GM19397 (cell line): ENCODE data around the gene GPLD1.
"Not testable (repeated sequence)": the region's sequence is repeated elsewhere in the genome, so short reads cannot be mapped to it uniquely, and the experiment has no call there.

ENCODE experiments used
- ATAC-seq: cut with Tn5 transposase; IDR thresholded peaks from one replicate; pipeline ENCODE4 v1.9.1; 2021; ENCODE audit warnings: mild to moderate bottlenecking, moderate library complexity; ENCODE audit not compliant: unreplicated experiment

GPLD1 gene

DNA sequence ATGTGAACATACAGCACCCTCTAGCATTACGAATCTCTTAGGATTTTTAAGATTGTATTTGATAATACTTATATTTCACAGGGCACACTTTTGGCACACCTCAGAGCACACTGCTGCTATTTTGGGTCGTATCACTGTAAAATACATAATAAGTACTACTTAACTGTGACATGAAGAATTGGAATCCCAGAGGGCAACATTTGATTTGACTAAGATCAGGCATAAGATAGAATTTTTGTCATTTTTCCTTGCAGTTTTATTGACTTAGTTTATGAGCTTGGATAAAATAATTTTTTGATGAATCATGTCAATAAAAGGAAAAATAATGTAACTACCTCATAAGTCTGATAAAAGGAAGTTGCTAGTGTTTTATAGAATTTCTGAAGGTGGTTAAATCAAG lies 64.3 kb downstream of the GPLD1 start:
- no peak for ATAC-seq

- ATAC-seq = no peak
These were observed 69.9 kb downstream of the GPLD1 start for GRCh38 chr6:24419526-24419925.

- peak; percentile 84 for ATAC-seq
These were observed 73.6 kb downstream of the GPLD1 start for GRCh38 chr6:24415753-24416152.

- ATAC-seq = not testable (repeated sequence)
These were observed 74.8 kb downstream of the GPLD1 start for GRCh38 chr6:24414531-24414930.

DNA sequence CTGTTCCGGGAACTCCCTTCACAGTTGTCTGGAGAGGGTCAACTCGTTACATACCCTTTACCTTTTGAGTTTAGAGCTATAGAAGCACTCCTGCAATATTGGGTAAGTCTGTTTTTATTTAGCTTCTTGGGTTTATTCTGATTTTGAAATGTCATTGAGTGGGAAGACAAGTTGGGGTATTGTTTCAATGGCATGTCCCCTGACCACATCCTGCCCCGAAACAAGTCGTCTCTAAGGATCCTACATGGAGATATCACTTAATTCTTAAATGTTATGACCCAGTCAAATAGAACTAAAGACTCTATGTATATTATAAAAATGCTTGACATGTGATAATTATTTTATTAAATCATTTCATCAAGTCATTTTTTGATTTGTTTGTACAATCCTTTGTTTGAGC lies 77.1 kb downstream of the GPLD1 start:
- no peak for ATAC-seq

- no peak for ATAC-seq
These were observed 78.8 kb downstream of the GPLD1 start for GRCh38 chr6:24410622-24411021.

DNA sequence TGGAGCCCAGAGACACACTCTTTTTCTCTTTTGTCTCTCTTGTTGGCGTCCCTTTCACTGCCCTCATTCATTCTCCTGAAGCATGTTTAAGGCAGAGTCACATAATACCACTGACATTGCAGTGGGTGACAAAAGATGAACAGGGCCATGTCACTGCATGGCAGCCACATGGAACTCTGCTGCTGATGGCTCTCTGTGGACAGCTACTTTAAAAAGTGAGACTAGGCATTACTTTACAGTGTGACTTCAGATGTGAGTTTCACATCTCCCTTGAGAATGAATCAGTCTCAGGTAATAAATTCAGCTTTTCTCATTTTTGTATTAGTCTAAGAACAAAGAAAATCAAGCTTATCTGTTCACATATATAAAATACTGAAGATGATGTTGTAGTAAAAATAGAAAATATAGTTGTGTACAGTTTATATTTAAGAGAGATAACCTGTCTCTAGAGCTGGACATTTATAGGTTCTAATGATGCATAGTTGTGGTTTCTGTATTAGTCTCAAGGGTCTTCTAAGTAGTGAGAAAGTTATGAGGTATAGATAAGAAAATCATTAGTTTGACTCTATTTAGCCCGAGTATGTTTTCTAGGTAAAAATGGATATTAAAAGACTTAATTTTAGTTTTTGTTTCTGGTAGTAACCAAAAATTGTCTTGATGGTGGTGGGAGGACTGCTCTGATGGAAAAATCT lies 80.5 kb downstream of the GPLD1 start:
- peak; percentile 75 for ATAC-seq

GRCh38 chr6:24405262-24405661 lies 84.1 kb downstream of the GPLD1 start:
- ATAC-seq = no peak

DNA sequence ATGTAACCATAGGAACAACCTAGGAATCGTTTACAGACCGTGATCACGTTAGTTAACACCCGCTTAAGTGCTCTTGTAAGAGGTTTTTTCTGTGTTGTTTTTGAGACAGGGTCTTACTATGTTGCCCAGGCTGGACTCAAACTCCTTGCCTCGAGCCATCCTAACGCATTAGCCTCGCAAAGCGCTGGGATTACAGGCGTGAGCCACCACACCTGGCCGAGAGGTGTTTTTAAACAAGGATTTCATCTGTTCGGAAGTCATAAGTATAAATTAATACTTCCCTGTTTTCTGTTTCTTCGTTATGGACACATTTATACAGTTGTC lies 85.9 kb downstream of the GPLD1 start:
- ATAC-seq = no peak

DNA sequence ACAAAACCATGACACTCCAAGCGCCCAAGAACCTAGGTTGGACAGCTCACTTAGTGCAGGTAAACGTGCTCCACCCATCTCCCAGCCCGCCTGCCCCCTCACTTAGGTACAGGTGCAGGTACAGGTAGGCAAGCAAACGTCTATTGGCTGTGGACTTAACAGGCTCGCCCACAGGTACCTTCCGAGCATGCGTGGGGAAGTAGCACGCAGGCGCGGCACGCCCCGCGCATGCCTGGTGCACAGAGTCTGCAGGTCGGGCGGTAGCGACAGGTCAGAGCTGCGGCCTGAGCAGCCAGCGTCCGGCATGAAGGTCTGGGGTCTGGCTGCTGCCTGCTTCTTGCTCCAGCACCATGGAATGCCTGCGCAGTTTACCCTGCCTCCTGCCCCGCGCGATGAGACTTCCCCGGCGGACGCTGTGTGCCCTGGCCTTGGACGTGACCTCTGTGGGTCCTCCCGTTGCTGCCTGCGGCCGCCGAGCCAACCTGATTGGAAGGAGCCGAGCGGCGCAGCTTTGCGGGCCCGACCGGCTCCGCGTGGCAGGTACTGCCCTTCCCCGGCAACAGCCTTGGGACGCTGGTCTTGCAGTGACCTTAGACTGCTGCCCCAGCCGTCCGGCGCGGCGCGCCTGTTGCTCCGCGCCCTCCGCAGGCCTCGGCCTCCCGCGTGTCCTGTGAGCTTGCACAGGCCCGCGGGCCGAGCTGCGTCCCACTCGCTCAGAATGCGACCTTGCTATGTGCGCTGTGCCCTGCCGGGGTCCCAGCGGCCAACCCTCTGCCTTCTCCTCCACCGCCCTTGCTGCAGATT lies 86.5 kb downstream of the GPLD1 start, which contains the start of gene MRS2:
Gene MRS2, plus strand, starts transcription at position 240 of the 804 bp plus-strand sequence. Its CDS starts 111 bp downstream, at position 351.
- peak; percentile 97 for ATAC-seq

DNA sequence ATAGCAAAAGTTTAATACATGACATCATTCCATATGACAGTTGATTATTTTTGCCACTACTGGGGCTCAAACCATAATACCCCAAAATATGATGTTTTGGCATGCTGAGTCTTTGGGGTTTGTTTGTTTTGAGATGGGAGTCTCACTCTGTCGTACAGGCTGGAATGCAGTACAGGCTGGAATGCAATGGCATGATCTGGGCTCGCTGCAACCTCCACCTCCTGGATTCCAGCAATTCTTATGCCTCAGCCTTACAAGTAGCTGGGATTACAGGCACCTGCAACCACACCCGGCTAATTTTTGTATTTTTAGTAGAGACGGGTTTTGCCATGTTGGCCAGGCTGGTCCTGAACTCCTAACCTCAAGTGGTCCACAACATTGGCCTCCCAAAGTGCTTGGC lies 87.9 kb downstream of the GPLD1 start:
- no peak for ATAC-seq

DNA sequence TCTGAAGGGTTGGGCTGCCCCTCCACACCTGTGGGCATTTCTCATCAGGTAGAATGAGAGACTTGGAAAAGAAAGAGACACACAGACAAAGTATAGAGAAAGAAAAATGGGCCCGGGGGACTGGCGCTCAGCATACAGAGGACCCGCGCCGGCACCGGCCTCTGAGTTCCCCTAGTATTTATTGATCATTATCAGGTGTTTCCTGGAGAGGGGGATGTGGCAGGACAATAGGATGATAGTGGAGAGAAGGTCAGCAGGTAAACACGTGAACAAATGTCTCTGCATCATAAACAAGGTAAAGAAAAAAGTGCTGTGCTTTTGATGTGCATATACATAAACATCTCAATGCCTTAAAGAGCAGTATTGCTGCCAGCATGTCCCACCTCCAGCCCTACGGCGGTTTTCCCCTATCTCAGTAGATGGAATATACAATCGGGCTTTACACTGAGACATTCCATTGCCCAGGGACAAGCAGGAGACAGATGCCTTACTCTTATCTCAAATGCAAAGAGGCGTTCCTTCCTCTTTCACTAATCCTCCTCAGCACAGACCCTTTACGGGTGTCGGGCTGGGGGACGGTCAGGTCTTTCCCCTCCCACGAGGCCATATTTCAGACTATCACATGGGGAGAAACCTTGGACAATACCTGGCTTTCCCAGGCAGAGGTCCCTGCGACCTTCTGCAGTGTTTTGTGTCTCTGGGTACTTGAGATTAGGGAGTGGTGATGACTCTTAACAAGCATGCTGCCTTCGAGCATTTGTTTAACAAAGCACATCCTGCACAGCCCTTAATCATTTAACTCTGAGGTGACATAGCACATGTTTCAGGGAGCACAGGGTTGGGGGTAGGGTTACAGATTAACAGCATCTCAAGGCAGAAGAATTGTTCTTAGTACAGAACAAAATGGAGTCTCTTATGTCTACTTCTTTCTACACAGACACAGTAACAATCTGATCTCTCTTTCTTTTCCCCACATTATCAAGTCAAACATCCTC lies 89.0 kb downstream of the GPLD1 start:
- ATAC-seq = not testable (repeated sequence)

DNA sequence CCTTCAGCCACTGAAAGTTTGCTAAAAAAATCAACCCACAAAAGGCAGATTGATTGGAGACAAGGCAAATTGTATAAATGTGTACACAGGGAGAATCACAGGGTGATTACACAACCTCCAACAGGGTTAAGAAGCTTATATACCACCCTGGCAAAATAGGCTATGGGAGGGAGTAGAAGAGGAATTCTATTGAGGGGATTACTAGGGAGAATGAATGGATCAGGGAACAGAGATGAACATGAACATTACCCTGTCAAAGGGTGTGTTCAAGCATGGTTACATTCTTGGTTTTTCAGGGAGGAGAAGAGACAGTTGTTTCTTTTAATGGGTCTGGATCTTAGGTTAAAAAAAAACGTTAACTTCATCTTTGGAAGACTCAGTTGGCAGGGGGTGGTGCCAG lies 91.7 kb downstream of the GPLD1 start:
- ATAC-seq = no peak

DNA sequence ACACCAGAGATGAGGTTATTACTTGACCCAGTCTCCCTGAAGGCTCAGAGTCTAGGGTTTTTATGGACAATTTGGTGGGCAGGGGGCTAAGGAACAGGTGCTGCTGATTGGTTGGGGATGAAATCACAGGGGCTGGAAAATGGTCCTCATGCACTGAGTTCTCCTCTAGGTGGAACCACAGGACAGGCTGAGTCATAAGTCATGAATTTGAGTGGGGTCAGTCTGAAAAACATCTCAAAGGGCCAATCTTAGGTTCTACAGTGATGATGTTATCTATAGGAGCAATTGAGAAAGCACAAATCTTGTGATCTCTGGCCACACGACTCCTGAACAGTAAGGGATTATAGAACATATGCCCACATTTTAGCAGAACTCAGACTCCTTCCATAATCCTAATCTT lies 92.6 kb downstream of the GPLD1 start:
- no peak for ATAC-seq

- ATAC-seq = no peak
These were observed 94.5 kb downstream of the GPLD1 start for GRCh38 chr6:24394780-24395437.

GRCh38 chr6:24394061-24394779 lies 95.2 kb downstream of the GPLD1 start:
- no peak for ATAC-seq

DNA sequence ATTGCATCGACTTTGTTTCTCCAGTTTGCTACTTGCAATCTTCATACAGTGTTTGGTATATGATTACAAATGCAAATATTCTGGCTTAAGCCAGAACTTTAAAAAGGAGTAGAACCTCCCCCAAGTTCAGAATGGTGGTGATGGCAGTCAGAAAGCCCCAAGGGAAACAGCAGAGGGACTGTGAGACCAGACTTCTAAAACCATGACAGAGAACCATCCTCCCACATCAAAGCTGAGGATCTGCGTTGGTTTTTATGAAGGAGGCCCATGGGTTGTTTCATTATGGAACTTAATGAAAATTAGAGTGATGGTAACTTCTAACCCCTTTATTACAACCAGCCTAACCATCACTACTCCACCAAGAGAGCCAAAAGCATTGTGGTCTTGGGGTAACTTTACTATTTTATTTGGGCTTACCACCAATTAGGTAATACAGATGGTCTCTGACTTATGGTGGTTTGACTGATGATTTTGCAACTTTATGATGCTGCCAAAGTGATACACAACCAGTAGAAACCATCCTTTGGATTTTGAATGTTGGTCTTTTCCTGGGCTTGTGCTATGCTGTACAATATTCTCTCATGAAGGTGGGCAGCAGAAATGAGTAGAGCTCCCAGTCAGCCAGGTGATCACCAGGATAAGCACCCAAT lies 97.5 kb downstream of the GPLD1 start:
- peak; percentile 85 for ATAC-seq

DNA sequence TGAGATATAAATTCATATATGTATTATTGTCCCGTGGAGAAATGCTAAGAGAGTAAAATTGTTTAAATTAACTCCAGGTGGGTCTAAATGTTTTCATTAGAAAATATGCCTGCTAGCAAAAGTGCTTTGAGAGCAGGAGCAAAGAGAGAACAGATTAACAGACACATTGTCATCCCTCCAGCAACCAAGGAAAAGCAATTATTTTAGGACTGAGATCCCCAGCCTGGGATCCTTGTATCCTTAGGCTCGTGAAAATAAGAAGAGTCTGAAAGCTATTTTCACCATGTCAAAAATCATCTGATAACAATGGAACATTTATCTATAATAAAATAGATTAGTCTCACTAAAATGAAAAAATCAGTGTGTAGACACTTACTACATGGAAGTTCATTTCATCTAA lies 98.2 kb downstream of the GPLD1 start:
- no peak for ATAC-seq

GRCh38 chr6:24387818-24388217 lies 101.6 kb downstream of the GPLD1 start:
- ATAC-seq = no peak
